SW 1271 (cell line): Measurements from ENCODE around the gene ONECUT3.

ENCODE experiments used
- DNase-seq, 2 experiments: peaks; one replicate each; lab custom pipeline; 2025; lab: John Stamatoyannopoulos, UW

Gene ONECUT3

DNA sequence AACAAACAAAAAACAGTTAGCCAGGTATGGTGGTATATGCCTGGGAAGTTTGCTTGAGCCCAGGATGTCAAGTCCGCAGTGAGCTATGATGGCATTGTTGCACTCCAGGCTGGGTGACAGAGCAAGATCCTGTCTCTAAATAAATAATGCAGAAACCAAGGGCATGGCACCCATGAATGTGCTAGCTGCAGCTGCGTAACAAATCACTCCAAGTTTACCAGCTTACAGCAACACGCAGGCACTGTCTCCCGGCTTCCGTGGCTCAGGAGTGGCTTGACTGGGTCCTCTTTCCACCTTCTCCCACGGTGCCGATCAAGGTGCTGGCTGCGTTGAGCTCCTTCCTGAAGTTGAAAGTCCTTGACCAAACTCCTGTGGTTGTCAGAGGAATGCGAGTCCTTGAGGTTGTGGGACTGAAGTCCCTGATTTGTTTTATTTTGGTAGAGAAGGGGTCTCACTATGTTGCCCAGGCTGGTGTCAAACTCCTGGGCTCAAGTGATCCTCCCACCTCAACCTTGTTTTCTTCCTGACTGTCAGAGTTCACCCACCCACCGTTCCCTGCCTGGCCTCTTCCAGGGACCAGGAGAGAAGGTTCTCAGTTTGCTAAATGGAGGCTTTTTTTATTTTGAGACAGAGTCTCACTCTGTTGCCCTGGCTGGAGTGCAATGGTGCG, 13.2 kb upstream of the ONECUT3 start:
- DNase-seq, result no peak

DNA sequence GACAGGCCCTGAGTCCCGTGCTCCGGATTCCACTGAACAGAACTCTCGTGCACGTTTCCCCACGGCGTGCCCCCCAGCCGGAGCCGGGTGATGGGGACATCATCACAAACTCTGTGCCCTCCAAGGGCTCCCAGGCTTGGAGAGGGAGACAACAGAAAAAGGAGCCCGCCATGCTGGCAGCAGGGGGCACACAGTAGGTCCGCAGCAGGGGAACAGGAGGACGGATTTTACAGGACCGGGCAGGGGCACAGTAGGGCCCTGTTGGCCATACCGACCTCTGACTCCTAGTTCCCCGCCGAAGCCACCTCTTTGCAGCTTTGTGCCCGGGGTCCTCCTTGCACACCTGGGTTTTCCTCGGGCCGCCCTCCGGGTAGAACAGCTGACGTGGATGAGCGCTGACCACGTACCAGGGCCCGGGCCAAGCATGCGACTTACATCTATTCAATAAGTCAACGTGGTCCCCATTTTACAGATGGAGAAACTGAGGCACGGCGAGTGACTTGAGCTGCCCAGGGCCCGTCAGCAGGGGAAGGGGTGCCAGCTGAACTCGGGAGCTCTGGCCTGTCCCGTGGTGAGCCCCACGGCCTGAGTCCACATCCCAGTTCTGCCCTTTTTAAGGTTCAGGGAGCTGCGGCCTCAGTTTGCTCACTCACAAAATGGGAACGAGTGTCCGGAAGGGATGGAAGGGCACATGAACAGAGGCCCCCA, 10.2 kb upstream of the ONECUT3 start:
- DNase-seq, result no peak

DNA sequence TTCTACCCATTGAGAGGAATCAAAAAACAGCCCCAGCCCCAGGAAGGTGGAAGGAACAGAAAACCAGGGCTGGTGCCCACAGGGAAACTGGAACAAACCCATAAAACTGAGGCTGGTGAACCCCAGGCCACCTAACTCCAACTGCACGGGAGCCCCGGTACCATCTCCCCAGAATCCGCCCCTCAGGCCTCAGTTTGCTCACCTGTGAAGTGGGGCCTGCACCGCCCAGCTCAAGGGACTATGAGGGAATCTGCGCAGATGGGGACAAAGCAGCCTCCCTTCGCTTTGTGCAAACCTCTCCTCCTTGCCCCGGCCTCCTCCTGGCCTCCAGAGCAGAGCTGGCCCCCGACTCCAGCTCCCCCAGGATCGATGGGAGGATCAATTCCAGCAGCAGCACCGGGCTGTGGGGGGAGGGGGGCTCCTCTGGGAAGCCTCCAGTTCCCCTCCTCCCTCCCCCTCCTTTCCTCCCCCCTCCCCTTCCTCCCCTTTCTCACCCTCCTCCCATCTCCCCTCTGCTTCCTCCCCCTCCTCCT, 9.1 kb upstream of the ONECUT3 start:
- DNase-seq, result no peak

DNA sequence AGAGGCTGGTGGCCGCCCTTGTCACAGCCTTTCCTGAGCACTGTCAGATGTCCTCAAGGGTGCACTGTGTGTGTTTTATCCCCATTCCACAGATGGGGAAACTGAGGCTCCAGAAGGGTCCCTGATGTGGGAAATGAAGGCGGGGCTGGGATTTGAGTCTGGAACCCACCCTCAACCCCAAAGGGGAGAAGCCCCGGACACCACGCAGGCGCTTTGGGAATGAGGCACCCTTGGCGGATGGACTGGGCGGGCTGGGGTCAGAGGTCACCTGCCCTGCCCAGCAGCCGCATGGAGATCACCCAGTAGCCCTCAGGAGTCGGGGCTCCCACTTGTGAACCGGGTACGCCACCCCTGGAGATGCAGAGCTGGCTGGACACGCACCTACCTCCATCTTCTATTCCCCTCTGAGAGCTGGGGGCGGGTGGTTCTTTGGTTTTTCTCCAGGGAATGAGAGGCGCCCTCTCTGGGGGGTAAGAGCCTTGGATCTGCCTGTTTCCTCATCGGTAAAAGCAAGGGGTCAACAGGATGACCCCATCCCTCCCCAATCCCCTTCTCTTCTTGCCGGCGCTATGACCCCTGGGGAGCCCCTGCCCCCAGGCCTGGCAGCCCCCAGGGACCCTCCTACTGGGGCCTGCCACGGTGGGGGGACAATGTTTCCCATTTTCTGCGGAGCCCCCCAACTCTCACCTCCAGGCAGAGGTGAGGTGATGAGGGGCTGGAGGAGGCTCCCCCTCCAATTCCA, 8.3 kb upstream of the ONECUT3 start:
- DNase-seq, result no peak

DNA sequence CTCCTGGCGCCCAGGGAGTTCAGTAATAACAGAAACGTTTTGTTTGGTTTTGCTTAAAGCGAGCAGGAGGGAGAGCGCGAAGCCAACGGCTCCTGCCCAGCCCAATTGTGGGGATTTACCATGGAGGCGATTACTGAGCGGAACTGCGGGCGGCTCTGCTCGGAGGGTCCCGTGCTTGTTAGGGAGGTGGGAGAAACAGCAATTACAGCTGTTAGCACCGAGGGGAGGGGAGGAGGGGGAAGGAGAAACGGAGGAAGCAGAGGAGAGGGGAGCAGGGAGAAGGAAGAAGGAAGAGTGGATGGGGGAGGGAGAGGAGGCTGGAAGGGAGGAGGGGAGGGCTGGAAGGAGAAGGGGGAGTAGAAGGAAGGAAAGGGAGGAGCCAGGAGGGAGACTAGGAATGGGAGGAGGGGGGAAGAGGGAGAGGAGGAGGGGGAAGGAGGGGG, 7.7 kb upstream of the ONECUT3 start:
- no peak for DNase-seq

DNA sequence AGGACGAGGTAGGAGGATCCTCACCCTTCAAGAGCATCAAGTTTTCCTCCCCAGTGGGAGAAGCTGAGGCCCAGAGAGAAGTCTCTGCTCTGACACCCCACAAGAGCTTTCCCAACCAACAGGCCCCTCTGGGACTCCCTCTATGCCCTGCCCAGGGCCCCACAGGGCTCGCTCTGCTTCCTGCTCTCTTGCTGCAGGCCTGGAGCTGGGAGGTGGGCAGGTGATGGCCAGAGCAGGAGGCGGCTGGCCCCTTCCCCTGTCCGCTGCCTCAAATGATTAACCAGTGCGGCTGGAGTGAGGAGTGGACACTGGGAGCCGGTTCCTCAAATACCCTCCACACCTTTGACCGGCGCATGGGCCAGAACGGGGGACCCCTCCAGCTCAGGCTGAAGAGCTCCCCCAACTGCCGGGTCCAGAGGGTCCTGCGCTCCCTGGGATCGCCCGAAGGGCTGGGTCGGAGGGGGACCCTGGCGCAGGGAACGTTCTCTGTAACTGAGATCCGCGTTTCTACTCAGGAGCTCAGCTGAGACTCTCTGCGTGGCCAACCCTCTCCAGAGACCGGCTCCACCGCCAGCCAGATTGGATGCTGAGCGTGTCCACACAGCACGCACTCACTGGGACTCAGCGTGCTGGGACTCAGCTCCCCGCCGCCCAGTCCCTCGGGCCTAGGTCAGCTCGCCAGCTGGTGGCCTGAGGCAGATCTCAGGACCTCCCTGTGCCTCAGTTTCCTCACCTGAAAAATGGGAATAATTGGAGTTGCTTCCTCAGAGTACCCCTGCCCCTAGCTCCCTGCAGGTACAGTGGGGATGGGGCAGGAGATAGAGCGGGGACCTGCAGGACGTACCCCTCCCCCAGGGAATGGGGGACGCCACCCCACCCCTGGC, 6.7 kb upstream of the ONECUT3 start:
- no peak for DNase-seq

DNA sequence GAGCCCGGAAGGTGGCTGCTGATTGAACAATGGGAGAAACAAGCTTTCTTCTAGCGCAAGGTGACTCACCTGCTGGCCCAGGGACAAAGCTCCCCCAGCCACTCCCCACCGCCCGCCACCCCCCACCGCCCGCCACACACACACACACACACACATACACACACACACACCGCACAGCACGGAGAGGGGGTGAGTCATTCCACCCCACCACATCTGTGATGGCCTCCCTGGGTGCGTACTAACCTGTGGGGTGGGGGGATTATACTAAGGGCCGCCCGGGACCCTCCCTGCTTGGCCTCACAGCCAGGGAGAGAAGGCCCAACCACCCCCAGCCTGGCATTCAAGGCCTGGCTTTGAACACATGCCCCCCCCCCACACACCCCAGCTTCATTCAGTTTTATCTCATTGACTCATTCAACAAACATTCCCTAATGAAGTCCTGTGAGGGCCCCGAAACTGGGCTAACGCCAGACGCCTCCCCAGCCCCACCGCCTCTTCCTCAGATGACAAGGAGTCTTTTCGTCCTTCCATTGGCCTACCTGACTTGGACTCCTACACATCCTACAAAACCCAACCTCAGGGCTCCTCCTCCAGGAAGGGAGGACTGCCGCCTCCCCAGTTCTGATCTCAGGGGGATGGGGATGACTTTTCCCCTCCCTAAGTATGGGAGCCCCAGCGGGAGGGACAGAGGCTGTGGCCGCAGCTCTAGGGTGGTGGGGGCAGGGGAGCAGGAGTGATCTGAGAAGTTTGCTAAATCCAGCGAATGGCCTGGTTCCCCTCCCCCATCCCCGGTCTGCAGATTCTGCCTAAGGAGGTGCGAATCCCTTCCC, 5.8 kb upstream of the ONECUT3 start:
- DNase-seq, result no peak

DNA sequence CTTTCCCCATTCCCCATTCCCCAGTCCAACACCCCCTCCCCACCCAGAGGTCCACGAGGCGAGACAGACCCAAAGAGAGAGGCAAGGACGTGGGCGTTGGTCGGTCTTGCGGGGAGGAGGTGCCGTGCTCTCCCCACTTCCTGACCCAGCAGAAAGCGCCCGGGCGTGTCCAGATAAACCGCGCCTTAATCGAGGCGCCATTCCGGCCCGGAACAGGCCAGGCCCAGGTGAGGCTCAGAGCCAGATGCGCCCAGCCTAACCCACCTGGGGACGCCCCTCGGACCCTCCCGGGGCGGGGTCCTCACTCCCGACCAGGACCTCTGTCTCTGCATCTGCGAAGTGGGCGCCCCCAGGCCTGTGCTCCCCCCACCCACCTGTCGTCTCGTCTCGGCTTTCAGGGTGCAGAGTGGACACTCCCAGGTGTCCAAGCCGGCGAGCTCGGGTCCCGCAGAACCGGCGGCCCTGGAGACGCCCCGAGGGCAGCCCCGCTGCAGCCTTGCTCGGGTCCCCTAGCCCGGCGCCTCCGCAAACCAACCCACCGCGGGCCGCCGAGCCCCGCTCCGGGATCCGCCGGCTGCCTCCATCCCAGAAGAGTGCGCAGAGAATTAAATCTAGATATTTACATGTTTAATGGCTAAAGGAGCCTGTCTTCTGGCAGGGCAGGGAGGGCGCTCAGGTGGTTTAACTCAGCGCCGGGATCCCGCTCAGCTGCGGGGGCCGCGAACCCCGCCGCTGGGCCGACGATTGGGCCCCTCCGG, 5.0 kb upstream of the ONECUT3 start:
- DNase-seq, result no peak

DNA sequence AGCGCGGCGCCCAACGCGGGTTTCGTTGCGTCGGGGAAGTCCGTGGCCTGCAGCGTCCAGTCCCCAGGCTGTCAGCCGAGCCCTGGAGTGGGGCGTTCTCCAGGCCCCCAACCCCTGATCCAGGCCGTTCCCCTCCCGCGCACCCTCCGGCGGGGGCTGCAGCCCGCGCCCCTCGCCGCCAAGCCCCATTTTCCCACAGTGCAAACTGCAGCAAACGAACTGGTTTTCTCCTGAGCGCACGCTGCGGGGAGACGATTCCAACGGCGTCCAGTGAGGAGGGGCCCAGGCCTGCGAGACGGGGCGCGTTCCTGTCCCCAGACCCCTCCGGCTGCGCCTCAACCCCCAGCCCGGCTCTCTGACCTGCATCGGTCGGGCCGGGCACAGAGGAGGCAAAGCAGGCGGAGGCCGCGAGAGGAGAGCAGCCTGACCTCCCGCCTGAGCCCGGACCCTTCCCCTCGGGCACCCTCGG, 4.4 kb upstream of the ONECUT3 start:
- no peak for DNase-seq

DNA sequence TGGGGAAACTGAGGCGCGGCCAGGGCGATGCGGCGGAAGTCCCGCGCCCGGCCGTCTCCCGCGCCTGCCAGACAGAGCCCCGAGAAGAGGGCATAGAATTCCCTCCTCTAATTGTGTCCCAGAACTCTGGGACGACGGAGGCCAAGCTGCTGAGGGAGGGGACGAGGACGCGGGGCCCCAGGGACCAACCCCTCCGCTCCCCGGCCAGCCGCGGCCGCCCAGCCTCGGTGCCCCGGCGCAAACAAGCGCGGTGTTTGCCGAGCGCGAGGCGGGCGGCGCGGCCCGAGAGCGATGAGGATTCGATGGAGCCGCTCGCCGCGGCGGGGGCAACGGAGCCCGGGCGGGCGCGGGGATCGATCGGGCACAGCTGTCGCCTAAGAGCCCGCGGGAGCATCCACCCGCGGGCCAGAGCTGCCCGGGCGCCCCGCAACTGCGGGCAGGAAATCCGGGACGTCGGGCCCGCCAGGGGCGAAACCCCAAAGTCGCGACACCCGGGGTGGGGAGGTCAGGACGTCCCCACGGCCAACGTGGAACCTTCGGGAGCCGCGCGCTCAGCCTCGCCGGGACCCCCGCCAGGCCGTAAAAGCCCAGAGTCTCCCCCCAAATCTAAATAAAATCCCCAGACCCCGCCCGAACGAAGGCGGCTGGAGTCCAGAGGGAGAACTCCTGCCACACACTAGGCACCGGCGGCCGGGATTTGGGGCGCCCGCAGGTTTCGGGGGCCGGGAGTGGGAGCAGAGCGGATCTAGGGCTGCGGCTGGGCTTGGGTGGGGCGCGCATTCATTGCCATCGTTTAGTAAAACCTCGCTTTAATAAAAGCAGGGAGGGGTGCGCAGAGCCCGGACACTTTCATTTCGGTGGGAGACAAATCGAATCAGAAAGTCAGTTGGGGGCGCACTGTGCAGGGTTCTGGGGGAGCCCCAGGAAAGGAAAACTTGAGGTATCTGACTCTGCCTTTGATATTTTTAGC, 3.6 kb upstream of the ONECUT3 start:
- DNase-seq, result no peak

DNA sequence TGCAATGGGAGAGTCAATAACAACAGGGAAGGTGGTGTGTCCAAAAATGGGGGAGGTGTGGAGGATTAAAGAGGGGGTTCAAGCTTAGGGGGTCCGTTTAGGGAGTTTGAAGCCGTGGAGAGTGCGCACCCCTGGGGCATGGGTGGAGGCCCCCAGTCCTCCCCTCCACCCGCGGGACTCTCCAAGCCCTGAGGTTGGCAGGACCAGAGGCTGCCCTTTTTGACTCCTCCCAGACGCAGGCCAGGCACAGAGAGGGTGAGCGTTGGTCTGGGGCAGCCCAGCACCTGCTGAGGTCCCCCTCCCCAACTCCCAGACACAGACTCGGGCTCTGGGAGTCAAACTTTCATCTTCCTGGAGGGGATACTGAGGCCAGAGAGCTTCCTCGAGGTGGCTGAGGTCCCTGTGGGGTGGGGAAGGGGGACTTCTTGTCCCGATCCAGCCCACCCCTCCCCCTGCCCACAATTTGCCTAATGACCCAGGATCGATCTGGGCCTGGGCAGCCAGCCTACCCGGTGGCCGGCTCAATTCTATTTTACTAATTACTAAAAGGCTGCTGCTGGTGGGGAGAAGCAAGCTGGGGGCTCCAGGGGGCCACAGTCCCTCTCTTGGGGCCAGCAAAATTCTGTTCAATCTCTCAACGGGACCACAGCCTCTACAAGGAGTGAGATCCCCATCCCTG, 2.8 kb upstream of the ONECUT3 start:
- DNase-seq, result no peak

DNA sequence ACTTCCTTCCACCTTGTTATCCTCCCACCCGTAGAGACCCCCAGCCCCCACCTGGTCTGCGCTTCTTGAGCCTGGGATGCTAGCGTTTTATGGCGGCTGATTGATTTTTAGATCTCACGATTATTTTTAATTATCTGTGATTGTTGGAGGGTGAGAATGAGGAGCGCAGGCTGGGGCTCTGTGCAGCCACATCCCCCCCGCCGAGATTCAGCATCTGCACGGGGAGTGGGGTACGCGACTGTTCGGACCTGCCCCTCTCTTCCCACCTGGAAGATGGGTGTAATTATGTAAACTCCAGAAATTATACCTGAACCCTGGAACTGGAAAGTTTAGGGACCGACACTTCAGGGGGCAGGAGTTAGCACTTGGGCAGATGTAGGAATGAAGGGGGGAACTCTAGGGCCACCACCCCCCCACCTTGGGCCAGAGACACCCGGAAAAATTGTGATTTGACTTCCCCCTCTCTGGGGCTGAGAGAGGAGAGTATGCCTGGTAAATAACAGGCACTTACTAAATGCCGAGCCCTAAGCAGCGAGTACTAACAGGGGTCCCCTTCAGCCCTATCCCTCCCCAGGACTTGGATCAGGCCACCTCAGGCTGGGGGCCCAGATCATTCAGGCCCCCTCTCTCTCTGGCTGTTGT, 1.8 kb upstream of the ONECUT3 start:
- no peak for DNase-seq

DNA sequence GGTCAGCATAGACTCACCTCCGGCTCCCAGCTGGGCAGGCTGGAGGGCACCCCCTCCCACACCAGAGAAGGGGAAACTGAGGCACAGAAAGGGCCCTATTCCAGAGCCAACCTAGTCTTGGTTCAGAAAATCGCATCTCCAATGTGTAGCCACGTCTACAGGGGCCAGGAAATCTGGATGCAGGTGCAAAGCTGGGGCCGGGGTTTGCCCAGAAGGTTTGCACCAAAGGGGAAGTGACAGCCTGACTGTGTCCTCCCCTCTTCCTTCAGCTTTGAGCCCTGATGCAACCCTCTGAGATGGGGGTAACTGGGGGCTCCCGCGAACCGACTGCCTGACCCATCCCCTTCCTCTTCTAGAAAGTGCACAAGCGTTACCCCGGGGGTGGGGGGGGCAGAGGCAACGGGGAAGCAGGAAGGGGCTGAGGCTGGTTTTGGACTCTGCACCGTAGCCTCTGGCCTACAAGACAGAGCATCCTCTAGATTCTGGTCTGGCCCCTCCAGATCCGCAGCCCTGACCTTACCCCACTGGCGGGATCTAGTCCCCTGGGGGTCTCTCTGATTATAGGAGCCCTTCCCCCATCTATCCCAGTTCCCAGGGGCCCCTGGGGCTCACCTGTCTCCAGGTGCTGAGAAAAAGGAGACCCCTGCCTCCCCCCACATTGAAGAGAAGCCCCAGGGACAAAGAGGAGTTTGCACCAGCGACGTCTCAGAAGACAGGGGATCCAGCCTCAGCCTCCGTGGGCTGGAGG, 1.1 kb upstream of the ONECUT3 start:
- DNase-seq, result no peak

DNA sequence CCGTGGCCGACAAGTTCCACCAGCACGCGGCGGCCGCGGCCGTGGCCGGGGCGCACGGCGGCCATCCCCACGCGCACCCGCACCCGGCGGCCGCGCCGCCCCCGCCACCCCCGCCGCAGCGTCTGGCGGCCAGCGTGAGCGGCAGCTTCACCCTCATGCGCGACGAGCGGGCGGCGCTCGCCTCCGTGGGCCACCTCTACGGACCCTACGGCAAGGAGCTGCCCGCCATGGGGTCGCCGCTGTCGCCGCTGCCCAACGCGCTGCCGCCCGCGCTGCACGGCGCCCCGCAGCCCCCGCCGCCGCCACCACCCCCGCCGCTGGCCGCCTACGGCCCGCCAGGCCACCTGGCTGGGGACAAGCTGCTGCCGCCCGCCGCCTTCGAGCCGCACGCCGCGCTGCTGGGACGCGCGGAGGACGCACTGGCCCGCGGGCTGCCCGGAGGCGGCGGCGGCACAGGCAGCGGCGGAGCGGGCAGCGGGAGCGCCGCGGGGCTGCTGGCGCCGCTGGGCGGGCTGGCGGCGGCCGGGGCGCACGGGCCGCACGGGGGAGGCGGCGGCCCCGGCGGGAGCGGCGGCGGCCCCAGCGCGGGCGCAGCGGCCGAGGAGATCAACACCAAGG, 821 bp downstream of the ONECUT3 start:
- no peak for DNase-seq

DNA sequence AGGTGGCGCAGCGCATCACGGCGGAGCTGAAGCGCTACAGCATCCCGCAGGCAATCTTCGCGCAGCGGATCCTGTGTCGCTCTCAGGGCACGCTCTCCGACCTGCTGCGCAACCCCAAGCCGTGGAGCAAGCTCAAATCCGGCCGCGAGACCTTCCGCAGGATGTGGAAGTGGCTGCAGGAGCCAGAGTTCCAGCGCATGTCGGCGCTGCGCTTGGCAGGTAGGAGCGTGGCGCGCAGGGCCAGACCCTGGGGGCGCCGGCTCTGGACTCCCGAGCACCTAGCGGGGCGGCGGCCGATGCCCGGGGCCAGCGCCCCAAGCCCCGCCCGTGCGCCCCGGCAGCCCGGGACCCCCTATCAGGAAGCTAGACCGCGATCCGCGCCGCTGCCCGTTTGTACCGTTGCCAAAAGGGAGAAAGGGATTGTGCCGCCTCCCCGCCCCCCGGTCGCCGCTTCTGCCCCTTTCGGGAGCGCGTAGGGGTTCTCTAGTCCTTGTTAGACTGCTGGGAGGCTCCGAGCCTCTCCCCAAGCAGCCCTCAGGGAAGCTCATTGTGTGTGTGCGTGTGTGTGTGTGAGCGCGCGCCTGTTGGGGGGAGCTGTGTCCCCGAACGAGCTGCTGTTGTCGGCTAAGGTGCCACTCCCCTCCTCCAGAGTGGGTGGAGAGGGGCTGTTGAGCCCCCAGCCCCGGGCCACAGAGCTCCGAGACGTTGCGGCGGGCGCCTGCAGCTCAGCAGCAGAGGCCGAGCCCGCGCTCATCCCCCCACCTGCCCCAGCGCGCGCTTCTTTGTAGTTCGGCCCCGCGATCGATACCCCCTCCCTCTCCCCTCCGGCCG, 1.5 kb downstream of the ONECUT3 start:
- peak in 1 of 2 experiments; percentile 38 for DNase-seq
